Measurements from ENCODE around the gene DOK5. TPM values are rescaled to one million over a fixed set of nuclear protein-coding genes. Genes with fewer than 3 reads are reported as not detected.

The DOK5 gene
- total and polyA plus RNA-seq, 2 donors (not counting 3 experiments of a cell fraction or from before 2014, with no cell fraction given) = 3.5 to 14.2 TPM

GRCh38 chr20:54438166-54438565 lies 37.2 kb upstream of the DOK5 start:
- Histone ChIP-seq H3K9me3 (replicated peaks; ENCODE audit: control insufficient read depth, insufficient read depth, low read length) (no peaks in the 10 kb centered on the region), H3K9me1 (replicated peaks; ENCODE audit: control insufficient read depth, extremely low read depth, insufficient read depth, low read length) (peaks cover 2% of the 10 kb centered on the region), H3K4me1 (ENCODE audit: control insufficient read depth, extremely low read depth, insufficient read depth, low read length) (no peaks in the 10 kb centered on the region), H3K4me3 (replicated peaks in 1 of 3; ENCODE audit: insufficient read depth in 1 of 3, low read depth in 1 of 3, low read length in 3 of 3) (no peak overlapping the region), H3K79me2 (ENCODE audit: control insufficient read depth, insufficient read depth, low read length) (no peaks in the 10 kb centered on the region), H3K27ac (ENCODE audit: insufficient read depth, low read depth, low read length) (no peak overlapping the region), H2AFZ (ENCODE audit: low read depth, low read length) (no peak overlapping the region), H3K9ac (replicated peaks; ENCODE audit: extremely low read depth, insufficient read depth, low read length) (no peak overlapping the region), H3K27me3 (ENCODE audit: control insufficient read depth in 2 of 2, insufficient read depth in 2 of 2, low read length in 2 of 2) (no peaks in the 10 kb centered on the region), H4K20me1 (replicated peaks; ENCODE audit: control insufficient read depth, extremely low read depth, insufficient read depth, low read length) (no peaks in the 10 kb centered on the region), H3K4me2 (ENCODE audit: insufficient read depth, low read length) (no peak overlapping the region), H3K36me3 (ENCODE audit: control insufficient read depth in 2 of 2, extremely low read depth in 1 of 2, insufficient read depth in 2 of 2, low read length in 2 of 2) (no peaks in the 10 kb centered on the region)
- dilution Hi-C loops (cut with MboI; ENCODE audit: extremely low pct_ligation_motif_present, low sequenced_read_pairs) (no loop called here), intact Hi-C loops (cut with micrococcal nuclease) (no loop called here)
- TF ChIP-seq CTCF (IDR thresholded peaks at IDR 0.05; ENCODE audit: extremely low read depth in 1 of 2, insufficient read depth in 1 of 2, low read depth in 1 of 2, low read length in 2 of 2) (no peak), GATA2 (IDR thresholded peaks at IDR 0.05; ENCODE audit: insufficient read depth, insufficient read length, low read depth, low read length) (no peak), MYC (IDR thresholded peaks at IDR 0.05; ENCODE audit: low read depth, low read length) (no peak), MAX (IDR thresholded peaks at IDR 0.05; ENCODE audit: insufficient read depth, insufficient read length) (no peak), EZH2 (IDR thresholded peaks at IDR 0.05; ENCODE audit: borderline replicate concordance, low read depth, low read length, severe bottlenecking) (no peak), POLR2AphosphoS5 (IDR thresholded peaks at IDR 0.05; ENCODE audit: insufficient read depth, low read depth, low read length) (no peak), FOS (IDR thresholded peaks at IDR 0.05; ENCODE audit: borderline replicate concordance, insufficient read depth, low read length) (no peak), POLR2A (IDR thresholded peaks at IDR 0.05; ENCODE audit: low read depth, low read length) (no peak), JUN (IDR thresholded peaks at IDR 0.05; ENCODE audit: borderline replicate concordance, insufficient read depth, insufficient read length, low read depth) (no peak)
- BruUV-seq (replicated peaks) = no TSS peak
- FAIRE-seq = no peak
- CTCF ChIA-PET = no interaction called here
- no peak for DNase-seq (ENCODE audit: low read depth, low spot score)
- POLR2A ChIA-PET = no interaction called here
